HCT116 (cell line): ENCODE measurements around the gene GALK2. TPM values are rescaled to one million over a fixed set of nuclear protein-coding genes. Genes with fewer than 3 reads are reported as not detected.

Experiments
- microRNA-seq: library from miRNA; unstranded; fragments of <30 nt; microRNA quantifications from one replicate; pipeline ENCODE4, GENCODE V29; 2016; ENCODE audit warnings: borderline number of aligned reads
- total RNA-seq: library from RNA; stranded (reverse); gene quantifications from one replicate; pipeline ENCODE4 v1.2.1, GENCODE V29; 2021; ENCODE audit not compliant: unreplicated experiment

The GALK2 gene
- total RNA-seq, 1 experiment from 2014 or later = 18.7 TPM

Small RNAs within 50 kb of the gene (microRNA-seq; reads per million reads assigned to microRNA genes)
- gene MIR4716 = not detected

Other genes with a start within 250 kb of the GALK2 start
- 0.44 TPM for gene SHC4, start 206.3 kb upstream of the GALK2 start, total RNA-seq
- 22.9 TPM for gene SECISBP2L, start 123.8 kb upstream of the GALK2 start, total RNA-seq
- gene COPS2, start 14.6 kb upstream of the GALK2 start, total RNA-seq = 93.6 TPM